ENCODE results near the gene KLHL14. TPM values are rescaled to one million over a fixed set of nuclear protein-coding genes. Genes with fewer than 3 reads are reported as not detected.

The KLHL14 gene
- total RNA-seq, 1 experiment from 2014 or later: 0.07 TPM

GRCh38 chr18:32672398-32672797 is 100.4 kb downstream of the KLHL14 start:
- H3K27ac Mint-ChIP-seq (ENCODE audit: unreplicated experiment): no peak overlapping the region
- no peak for TF ChIP-seq CTCF (IDR thresholded peaks at IDR 0.05; ENCODE audit: unreplicated experiment)
- CTCF ChIA-PET: interaction anchor here (0.5 kb wide), 1 partner anchor 13 kb away, joined by 4 read pairs; no protein-coding TSS in a partner anchor
- no peak overlapping the region for H3K4me3 Mint-ChIP-seq (ENCODE audit: low read depth, unreplicated experiment)
- intact Hi-C loops (cut with micrococcal nuclease; ENCODE audit: unreplicated experiment): no loop called here
- peaks cover 13% of the 10 kb centered on the region for H3K27me3 Mint-ChIP-seq (ENCODE audit: unreplicated experiment)
- H3K9me3 Mint-ChIP-seq (ENCODE audit: low read depth, unreplicated experiment): no peaks in the 10 kb centered on the region
- no peak for DNase-seq
- BruUV-seq (replicated peaks): no TSS peak
- H3K36me3 Mint-ChIP-seq (ENCODE audit: insufficient read depth, unreplicated experiment): no peaks in the 10 kb centered on the region
- H3K4me1 Mint-ChIP-seq (ENCODE audit: low read depth, unreplicated experiment): no peaks in the 10 kb centered on the region

DNA sequence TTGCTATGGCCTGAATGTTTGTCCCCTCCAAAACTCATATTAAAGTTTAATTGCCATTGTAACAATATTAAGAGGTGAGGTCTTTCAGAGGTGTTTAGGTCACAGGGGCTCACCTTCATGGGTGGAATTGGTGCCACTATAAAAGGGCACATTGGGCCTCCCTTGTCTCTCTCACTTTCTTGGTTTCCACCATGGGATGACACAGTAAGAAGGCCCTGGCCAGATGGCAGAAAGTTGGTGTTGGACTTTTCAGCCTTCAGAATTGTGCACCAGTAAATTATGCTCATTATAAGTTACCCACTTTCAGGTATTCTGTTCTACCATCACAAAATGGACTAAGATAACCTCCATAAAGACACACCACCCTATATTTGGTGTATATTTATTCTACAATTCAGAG is 102.1 kb downstream of the KLHL14 start:
- DNase-seq: no peak
- no peaks in the 10 kb centered on the region for H3K9me3 Mint-ChIP-seq (ENCODE audit: low read depth, unreplicated experiment)
- H3K4me3 Mint-ChIP-seq (ENCODE audit: low read depth, unreplicated experiment): no peak overlapping the region
- BruUV-seq (replicated peaks): no TSS peak
- intact Hi-C loops (cut with micrococcal nuclease; ENCODE audit: unreplicated experiment): no loop called here
- CTCF ChIA-PET: no interaction called here
- no peak overlapping the region for H3K27ac Mint-ChIP-seq (ENCODE audit: unreplicated experiment)
- TF ChIP-seq CTCF (IDR thresholded peaks at IDR 0.05; ENCODE audit: unreplicated experiment): no peak
- H3K4me1 Mint-ChIP-seq (ENCODE audit: low read depth, unreplicated experiment): no peaks in the 10 kb centered on the region
- H3K27me3 Mint-ChIP-seq (ENCODE audit: unreplicated experiment): no peaks in the 10 kb centered on the region
- H3K36me3 Mint-ChIP-seq (ENCODE audit: insufficient read depth, unreplicated experiment): no peaks in the 10 kb centered on the region

GRCh38 chr18:32669549-32670165 is 103.2 kb downstream of the KLHL14 start:
- peak; percentile 52 for TF ChIP-seq CTCF (IDR thresholded peaks at IDR 0.05; ENCODE audit: unreplicated experiment)
- H3K4me3 Mint-ChIP-seq (ENCODE audit: low read depth, unreplicated experiment): no peak overlapping the region
- no peaks in the 10 kb centered on the region for H3K4me1 Mint-ChIP-seq (ENCODE audit: low read depth, unreplicated experiment)
- peak; percentile 4 for DNase-seq
- H3K36me3 Mint-ChIP-seq (ENCODE audit: insufficient read depth, unreplicated experiment): no peaks in the 10 kb centered on the region
- H3K27ac Mint-ChIP-seq (ENCODE audit: unreplicated experiment): no peak overlapping the region
- H3K27me3 Mint-ChIP-seq (ENCODE audit: unreplicated experiment): no peaks in the 10 kb centered on the region
- intact Hi-C loops (cut with micrococcal nuclease; ENCODE audit: unreplicated experiment): no loop called here
- CTCF ChIA-PET: no interaction called here
- H3K9me3 Mint-ChIP-seq (ENCODE audit: low read depth, unreplicated experiment): no peaks in the 10 kb centered on the region
- no TSS peak for BruUV-seq (replicated peaks)

GRCh38 chr18:32668956-32669355 is 103.9 kb downstream of the KLHL14 start:
- CTCF ChIA-PET: no interaction called here
- intact Hi-C loops (cut with micrococcal nuclease; ENCODE audit: unreplicated experiment): loop anchor here (1.0 kb wide), 1 partner anchor 29 kb away; no protein-coding TSS in a partner anchor

More at GRCh38 chr18:32668956-32669355, 103.9 kb downstream of the KLHL14 start:
- no peak for TF ChIP-seq CTCF (IDR thresholded peaks at IDR 0.05; ENCODE audit: unreplicated experiment)
- DNase-seq: no peak
- H3K4me1 Mint-ChIP-seq (ENCODE audit: low read depth, unreplicated experiment): no peaks in the 10 kb centered on the region
- H3K36me3 Mint-ChIP-seq (ENCODE audit: insufficient read depth, unreplicated experiment): no peaks in the 10 kb centered on the region
- H3K27ac Mint-ChIP-seq (ENCODE audit: unreplicated experiment): no peak overlapping the region
- BruUV-seq (replicated peaks): no TSS peak
- no peaks in the 10 kb centered on the region for H3K27me3 Mint-ChIP-seq (ENCODE audit: unreplicated experiment)
- no peak overlapping the region for H3K4me3 Mint-ChIP-seq (ENCODE audit: low read depth, unreplicated experiment)
- H3K9me3 Mint-ChIP-seq (ENCODE audit: low read depth, unreplicated experiment): no peaks in the 10 kb centered on the region
